Measurements from ENCODE around the gene WNT3A. TPM values are rescaled to one million over a fixed set of nuclear protein-coding genes. Genes with fewer than 3 reads are reported as not detected.

WNT3A gene
- total and polyA plus RNA-seq, 9 of the 15 experiments (the other 6 are each of a cell fraction or from before 2014, with no cell fraction given) = not detected

- TF ChIP-seq CUX1 (CRISPR knock-in tag; IDR thresholded peaks at IDR 0.05) = no peak
- TF ChIP-seq PRPF4 (IDR thresholded peaks at IDR 0.05; ENCODE audit: insufficient read depth, low read depth, low read length, poor library complexity, severe bottlenecking) = no peak
- TF ChIP-seq GABPB1 (CRISPR knock-in tag; IDR thresholded peaks at IDR 0.05) = peak; percentile 35; the same call in 1 of the 2 replicates
- TF ChIP-seq HNRNPLL (IDR thresholded peaks at IDR 0.05; ENCODE audit: low read depth, low read length, poor library complexity, severe bottlenecking) = peak; percentile 67
- no peak for TF ChIP-seq FOS (IDR thresholded peaks at IDR 0.05; ENCODE audit: extremely low read depth, insufficient read length)
- TF ChIP-seq KLF1 (tag; IDR thresholded peaks at IDR 0.05) = peak; percentile 47; the same call in 1 of the 2 replicates
- TF ChIP-seq, protein P1, sequence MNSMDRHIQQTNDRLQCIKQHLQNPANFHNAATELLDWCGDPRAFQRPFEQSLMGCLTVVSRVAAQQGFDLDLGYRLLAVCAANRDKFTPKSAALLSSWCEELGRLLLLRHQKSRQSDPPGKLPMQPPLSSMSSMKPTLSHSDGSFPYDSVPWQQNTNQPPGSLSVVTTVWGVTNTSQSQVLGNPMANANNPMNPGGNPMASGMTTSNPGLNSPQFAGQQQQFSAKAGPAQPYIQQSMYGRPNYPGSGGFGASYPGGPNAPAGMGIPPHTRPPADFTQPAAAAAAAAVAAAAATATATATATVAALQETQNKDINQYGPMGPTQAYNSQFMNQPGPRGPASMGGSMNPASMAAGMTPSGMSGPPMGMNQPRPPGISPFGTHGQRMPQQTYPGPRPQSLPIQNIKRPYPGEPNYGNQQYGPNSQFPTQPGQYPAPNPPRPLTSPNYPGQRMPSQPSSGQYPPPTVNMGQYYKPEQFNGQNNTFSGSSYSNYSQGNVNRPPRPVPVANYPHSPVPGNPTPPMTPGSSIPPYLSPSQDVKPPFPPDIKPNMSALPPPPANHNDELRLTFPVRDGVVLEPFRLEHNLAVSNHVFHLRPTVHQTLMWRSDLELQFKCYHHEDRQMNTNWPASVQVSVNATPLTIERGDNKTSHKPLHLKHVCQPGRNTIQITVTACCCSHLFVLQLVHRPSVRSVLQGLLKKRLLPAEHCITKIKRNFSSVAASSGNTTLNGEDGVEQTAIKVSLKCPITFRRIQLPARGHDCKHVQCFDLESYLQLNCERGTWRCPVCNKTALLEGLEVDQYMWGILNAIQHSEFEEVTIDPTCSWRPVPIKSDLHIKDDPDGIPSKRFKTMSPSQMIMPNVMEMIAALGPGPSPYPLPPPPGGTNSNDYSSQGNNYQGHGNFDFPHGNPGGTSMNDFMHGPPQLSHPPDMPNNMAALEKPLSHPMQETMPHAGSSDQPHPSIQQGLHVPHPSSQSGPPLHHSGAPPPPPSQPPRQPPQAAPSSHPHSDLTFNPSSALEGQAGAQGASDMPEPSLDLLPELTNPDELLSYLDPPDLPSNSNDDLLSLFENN (IDR thresholded peaks at IDR 0.05; ENCODE audit: low read depth in 2 of 2, low read length in 2 of 2) = 0 out of 4 replicates have a peak, but pooled peaks of 1 of the 2 experiments have one; percentile 11
- TF ChIP-seq PRDM10 (IDR thresholded peaks at IDR 0.05; ENCODE audit: partially characterized antibody) = no peak
- 0 out of 2 replicates have a peak, but pooled peaks have one; percentile 17 for TF ChIP-seq MTA3 (IDR thresholded peaks at IDR 0.05; ENCODE audit: borderline replicate concordance)
- TF ChIP-seq SMC3 (conservative IDR thresholded peaks at IDR 0.05; ENCODE audit: insufficient read depth, low read depth, low read length) = 0 out of 2 replicates have a peak, but pooled peaks have one; percentile 23
- 0 out of 2 replicates have a peak, but pooled peaks have one; percentile 57 for TF ChIP-seq HBP1 (CRISPR knock-in tag; IDR thresholded peaks at IDR 0.05)
Measured at GRCh38 chr1:228101994-228102790, 95.4 kb downstream of the WNT3A start (continued).
